HG03045 (cell line): ENCODE measurements around the gene CATSPERD.
"Not testable (repeated sequence)": the region's sequence is repeated elsewhere in the genome, so short reads cannot be mapped to it uniquely, and the experiment has no call there.

Source experiments
- ATAC-seq: cut with Tn5 transposase; IDR thresholded peaks from one replicate; pipeline ENCODE4 v1.9.1; 2021; ENCODE audit warnings: mild to moderate bottlenecking, moderate library complexity; ENCODE audit not compliant: unreplicated experiment

Gene CATSPERD

DNA sequence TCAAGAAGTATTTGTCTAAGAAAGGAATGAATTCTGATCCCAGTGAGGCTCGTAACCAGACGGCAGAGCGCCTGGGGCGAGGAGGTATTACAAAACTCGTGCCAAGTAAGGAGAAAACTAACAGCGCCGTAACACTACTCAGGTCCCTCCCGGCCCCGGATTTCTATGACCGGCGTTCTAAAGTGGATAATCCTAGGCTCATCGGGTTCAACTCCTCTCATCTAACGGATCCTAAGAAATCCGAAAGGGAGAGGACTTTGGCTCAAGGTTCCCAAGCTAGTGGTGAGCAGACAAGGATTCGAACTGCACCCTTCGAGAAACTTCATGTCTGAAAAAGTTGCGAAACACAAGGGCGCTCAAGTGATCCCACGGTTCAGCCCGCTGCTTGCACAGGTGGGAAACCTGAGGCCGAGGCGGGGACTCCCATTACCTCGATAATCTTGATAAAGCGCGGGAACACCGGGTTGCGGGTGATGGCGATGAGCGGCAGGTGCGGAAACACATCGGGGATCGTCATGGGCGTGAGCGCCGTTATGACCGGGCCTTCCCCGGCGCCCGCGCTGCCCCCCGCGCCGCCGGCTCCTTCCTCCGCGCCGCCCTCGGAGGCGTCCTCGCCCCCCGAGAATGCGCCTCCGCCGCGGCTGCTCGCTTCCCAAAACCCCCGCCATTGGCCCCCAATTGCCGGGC is 1.0 kb upstream of the CATSPERD start:
- ATAC-seq = no peak

DNA sequence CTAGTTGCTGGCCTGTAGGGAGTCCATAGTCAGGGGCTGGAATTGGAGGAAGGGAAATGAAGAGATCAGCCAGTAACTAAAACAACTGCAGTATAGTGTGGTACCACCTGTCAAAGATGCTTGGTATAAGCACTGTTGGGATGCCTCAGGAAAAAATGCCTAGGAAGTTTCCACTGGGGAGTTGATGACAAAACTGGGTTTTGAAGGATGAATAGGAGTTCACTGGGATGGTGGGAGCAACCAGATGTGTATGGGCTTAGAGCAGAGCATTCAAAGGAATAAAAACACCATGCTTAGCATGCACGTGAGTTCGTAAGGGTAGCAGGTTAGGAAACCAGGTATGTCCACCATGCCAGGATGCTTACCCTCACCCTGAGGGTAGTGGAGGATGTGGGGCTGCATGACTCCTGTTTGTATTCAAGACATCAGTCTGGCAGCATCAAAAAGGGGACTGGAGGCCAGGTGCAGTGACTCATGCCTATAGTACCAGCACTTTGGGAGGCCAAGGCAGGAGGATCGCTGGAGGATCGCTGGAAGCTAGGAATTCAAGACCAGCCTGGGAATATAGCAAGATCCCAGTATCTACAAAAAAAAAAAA is 7.1 kb downstream of the CATSPERD start:
- no peak for ATAC-seq

- ATAC-seq = not testable (repeated sequence)
Measured at GRCh38 chr19:5733172-5733571, 12.7 kb downstream of the CATSPERD start.

GRCh38 chr19:5738423-5738822 is 18.0 kb downstream of the CATSPERD start:
- ATAC-seq = no peak

DNA sequence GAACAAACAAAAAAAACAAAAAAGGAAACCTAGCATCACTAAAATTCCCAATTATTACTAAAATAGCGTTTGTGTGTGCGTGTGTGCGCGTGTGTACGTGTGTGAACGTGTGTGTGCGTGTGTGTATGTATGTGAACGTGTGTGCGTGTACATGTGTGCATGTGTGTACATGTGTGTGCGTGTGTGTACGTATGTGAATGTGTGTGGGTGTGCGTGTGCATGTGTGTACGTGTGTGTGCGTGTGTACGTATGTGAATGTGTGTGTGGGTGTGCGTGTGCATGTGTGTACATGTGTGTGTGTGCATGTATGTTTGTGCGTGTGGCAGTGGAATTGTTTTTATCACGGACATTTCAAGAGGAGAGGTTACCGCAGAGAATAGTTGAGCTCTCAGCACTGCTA is 21.6 kb downstream of the CATSPERD start:
- ATAC-seq = no peak

GRCh38 chr19:5743630-5744029 is 23.2 kb downstream of the CATSPERD start:
- no peak for ATAC-seq

DNA sequence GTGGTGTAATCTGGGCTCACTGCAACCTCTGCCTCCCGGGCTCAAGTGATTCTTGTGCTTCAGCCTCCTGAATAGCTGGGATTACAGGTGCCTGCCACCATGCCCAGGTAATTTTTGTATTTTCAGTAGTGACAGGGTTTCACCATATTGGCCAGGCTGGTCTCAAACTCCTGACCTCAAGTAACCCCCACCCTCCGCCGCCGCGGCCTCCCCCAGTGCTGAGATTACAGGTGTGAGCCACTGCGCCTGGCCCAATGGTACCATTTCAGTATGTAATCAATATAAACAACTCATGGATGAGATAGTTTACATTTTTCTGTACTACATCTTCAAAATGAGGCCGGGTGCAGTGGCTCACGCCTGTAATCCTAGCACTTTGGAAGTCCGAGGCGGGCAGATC is 24.6 kb downstream of the CATSPERD start:
- not testable (repeated sequence) for ATAC-seq

DNA sequence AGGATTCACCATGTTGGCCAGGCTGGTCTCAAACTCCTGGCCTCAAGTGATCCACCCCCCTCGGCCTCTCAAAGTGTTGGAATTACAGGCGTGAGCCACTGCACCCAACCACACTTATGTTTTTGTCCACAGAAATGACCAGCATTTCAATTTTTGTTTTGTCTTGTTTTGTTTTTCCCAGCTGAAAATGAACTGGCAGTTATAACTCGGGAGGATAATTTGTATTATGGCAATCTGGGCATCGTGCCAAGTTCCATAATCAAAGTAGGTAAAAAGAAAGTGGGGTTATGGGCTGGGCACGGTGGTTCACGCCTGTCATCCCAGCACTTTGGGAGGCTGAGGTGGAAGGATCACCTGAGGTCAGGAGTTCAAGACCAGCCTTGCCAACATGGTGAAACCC is 28.5 kb downstream of the CATSPERD start:
- ATAC-seq = not testable (repeated sequence)

DNA sequence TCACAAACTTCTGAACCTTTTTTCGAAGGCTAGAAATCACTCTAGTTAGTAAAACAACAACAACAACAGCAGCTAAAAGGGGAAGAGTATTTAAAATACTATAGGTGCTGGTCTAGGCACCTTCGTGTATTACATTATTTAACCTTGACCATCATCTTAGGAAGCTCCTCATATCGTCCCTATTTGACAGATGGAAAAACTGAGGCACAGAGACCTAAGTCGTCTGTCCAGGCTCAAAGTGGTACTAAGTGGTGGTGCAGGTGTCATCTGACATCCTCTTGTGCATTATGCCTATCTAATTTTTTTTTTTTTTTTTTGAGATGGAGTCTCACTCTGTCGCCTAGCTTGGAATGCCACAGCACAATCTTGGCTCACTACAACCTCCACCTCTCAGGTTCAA is 29.1 kb downstream of the CATSPERD start:
- ATAC-seq = no peak

GRCh38 chr19:5751709-5752108 is 31.3 kb downstream of the CATSPERD start:
- no peak for ATAC-seq

DNA sequence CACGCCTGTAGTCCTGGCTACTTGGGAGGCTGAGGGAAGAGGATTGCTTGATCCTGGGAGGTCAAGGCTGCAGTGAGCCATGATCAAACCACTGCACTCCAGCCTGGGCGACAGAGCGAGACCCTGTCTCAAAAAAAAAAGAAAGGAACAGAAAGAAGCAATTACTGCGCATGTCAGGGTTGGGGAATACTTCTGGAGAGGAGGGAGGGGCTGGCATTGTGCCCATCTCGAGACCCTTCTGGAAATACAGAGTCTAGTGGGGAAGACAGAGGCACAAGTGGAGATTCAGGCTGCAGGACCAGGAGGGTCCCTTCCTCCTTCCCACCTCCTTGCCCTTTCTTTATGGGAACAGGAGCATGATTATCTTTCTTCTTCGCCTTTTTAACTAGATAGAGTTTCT is 33.3 kb downstream of the CATSPERD start:
- ATAC-seq = no peak

DNA sequence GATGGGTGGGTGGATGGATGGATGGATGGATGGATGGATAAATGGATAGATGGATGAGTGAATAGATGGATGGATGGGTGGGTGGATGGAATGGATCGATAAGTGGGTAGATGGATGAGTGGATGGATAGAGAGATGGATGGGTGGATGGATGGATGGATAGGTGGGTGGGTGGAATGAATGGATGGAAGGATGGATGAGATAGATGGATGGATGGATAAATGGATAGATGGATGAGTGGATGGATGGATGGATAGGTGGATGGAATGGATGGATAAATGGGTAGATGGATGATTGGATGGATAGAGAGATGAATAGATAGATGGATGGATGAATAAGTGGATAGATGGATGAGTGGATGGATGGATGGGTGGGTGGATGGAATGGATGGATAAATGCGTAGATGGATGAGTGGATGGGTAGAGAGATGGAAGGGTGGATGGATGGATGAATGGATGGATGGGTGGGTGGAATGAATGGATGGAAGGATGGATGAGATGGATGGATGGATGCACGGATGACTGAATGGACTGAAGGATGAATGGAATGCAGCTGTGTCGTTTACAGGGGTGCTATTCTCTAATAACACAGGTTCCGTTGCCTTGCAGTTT is 42.3 kb downstream of the CATSPERD start:
- ATAC-seq = no peak

GRCh38 chr19:5765220-5765619 is 44.8 kb downstream of the CATSPERD start:
- no peak for ATAC-seq

DNA sequence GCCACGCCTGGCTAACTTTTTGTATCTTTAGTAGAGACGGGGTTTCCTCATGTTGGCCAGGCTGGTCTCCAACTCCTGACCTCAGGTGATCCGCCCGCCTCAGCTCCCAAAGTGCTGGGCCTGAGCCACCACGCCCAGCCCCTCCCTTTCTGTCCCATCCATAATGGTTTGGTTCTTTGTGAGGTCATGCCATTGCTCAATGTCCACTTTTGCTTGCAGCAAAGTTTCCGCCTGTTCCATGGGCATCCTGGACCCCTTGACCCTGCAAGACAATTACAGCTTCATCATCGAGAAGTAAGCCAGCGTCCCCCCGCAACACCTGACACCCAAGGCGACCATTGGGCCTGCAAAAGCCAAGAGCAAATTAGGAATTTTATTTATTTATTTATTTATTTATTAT is 47.5 kb downstream of the CATSPERD start:
- ATAC-seq = no peak

- no peak for ATAC-seq
Measured at GRCh38 chr19:5772416-5772815, 52.0 kb downstream of the CATSPERD start.

DNA sequence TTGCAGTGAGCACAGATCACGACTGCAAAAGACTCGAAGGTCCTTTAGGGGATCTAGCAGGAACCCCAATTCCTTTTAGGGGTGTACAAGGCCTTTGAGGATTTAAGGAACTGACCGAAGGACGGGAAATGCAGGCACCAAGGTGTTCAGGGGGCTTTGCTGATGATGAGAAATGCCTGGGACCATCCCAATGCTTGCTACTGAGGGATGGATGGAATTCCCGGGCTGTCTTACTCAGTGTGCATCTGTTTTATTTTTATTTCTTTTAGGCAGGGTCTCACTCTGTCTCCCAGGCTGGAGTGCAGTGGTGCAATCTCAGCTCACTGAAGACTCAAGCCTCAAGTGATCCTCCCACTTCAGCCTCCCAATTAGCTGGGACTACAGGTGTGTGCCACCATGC is 52.8 kb downstream of the CATSPERD start:
- no peak for ATAC-seq

DNA sequence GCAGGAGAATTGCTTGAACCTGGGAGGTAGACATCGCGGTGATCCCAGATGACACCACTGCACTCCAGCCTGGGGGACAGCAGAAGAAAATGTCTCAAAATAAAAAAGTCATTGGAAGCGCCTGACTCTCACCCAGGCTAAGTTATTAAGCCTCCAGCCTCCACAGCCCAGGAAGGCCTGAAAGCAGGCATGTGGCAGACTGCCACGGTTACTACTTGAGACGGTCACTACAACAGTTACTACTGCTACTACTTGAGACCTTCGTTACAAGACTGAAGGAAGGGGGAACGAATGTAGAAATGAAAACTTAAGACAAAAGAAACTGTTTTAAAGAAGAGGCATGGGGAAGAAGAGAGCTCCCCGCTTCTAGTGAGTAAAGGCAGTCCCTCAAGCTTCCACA is 54.5 kb downstream of the CATSPERD start:
- no peak for ATAC-seq

DNA sequence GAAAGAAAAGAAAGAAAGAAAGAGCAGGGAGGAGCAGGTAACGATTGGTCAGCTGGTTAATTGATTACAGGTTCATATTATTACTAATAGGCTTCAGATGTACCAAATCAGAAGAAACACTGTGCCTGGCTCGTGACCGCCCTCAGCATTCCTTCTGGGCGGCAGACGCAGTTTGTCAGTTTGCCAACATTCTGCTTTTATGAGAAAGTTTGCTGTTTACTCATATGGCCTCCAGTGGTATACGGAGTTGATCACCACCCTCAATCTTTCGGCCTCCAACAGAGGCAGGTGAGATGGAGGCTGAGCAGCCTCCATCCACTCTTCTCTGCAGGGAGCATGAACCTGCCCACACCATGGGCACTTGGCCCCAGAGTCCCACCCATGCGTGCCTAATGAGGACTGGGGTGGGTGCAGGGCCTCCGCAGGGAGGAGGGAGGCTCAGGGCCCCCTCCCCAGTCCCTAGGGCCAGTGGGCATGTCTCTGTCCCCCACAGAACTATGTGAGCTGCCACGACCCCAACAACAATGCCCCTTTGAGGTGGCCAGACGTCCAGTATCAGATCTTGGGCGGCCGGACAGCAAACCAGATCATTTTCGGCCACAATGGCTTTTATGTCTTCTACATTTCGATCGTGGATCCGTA is 55.4 kb downstream of the CATSPERD start:
- ATAC-seq = no peak

DNA sequence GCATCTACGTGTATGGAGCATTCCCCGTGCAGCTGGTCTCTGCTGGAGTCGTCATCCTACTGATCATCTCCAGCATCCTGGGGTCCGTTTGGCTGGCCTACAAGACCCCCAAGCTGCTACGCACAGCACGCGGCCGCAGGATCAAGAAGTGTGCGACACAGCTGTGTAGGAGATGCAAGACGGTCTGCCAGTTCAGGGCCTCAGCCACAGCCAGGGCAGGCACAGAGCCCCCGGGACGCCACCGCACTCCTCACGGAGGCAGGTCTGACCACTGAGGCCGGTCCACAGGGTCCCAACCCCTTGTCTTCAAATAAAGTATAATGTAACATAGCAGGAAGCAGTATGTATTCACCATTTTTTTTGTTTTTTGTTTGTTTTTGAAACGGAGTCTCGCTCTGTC is 58.0 kb downstream of the CATSPERD start:
- ATAC-seq = no peak

DNA sequence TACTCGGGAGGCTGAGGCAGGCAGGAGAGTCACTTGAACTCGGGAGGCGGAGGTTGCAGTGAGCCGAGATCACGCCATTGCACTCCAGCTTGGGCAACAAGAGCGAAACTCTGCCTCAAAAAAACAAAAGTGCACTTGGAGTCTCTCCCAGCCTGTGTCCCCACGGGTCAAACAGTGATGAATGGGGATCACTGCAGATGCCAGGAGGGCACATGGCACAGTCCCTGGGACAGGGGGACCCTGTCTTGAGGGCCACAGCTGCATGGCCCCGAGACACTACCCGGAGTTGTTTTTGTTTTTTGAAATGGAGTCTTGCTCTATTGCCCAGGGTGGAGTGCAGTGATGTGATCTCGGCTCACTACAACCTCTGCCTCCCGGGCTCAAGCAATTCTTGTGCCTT is 60.5 kb downstream of the CATSPERD start:
- ATAC-seq = not testable (repeated sequence)

- ATAC-seq = no peak
Measured at GRCh38 chr19:5782322-5782721, 61.9 kb downstream of the CATSPERD start.
